Right lobe of liver (tissue), 4 donors: ENCODE data around the gene ABT1.

Experiments used
- POLR2A ChIP-seq: fragments of 450-650 bp; IDR thresholded peaks from one replicate; pipeline ENCODE4 v1.6.1; 2017; ENCODE audit warnings: antibody characterized with exemption, mild to moderate bottlenecking
- TF ChIP-seq, protein P1 (sequence below), 4 donors: fragments of 200-600 bp in 3 of 4; fragments of 450-650 bp in 1 of 4; IDR thresholded peaks; one replicate each; pipeline versions ENCODE4 v1.5.1 to v1.8.0; 2016 to 2022; ENCODE audit warnings: antibody characterized with exemption in 4 of 4, mild to moderate bottlenecking in 2 of 4
- donor health status: DM: no; HTN: no; CAD: no.
- donor health status: DM: no; HTN: no; CAD: no.
- donor health status: DM: no; HTN: yes; CAD: no.

- TF ChIP-seq POLR2A, result no peak
- TF ChIP-seq, protein P1, sequence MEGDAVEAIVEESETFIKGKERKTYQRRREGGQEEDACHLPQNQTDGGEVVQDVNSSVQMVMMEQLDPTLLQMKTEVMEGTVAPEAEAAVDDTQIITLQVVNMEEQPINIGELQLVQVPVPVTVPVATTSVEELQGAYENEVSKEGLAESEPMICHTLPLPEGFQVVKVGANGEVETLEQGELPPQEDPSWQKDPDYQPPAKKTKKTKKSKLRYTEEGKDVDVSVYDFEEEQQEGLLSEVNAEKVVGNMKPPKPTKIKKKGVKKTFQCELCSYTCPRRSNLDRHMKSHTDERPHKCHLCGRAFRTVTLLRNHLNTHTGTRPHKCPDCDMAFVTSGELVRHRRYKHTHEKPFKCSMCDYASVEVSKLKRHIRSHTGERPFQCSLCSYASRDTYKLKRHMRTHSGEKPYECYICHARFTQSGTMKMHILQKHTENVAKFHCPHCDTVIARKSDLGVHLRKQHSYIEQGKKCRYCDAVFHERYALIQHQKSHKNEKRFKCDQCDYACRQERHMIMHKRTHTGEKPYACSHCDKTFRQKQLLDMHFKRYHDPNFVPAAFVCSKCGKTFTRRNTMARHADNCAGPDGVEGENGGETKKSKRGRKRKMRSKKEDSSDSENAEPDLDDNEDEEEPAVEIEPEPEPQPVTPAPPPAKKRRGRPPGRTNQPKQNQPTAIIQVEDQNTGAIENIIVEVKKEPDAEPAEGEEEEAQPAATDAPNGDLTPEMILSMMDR (IDR thresholded peaks at IDR 0.05), result no peak
Measured at GRCh38 chr6:26604026-26604425, 7.3 kb downstream of the ABT1 start.
